K562 (cell line): ENCODE data around the gene DKKL1. TPM values are rescaled to one million over a fixed set of nuclear protein-coding genes. Genes with fewer than 3 reads are reported as not detected.

Experiments
- ATAC-seq: fragments of 200-7000 bp; cut with Tn5 transposase; 3 replicates; pipeline ENCODE4 v1.9.1; 2020; ENCODE audit warnings: moderate library complexity
- BruUV-seq: library from RNA; stranded (reverse); fragments of 400-500 nt; replicated peaks from 2 replicates; lab custom pipeline; 2021; lab: Mats Ljungman, UMichigan
- CTCF ChIA-PET: fragments of 300-600 bp; formaldehyde crosslinking; extraction: SDS; loops from one replicate; lab custom pipeline; 2021; ENCODE audit warnings: low intra/inter-chr PET ratio; lab: Yijun Ruan, JAX
- POLR2A ChIA-PET: fragments of 300-600, 350-650 bp; sonication (Branson Sonifier 250); formaldehyde crosslinking; extraction: SDS; loops from one replicate; lab custom pipeline; 2021; ENCODE audit warnings: antibody characterized with exemption, inconsistent platforms; lab: Yijun Ruan, JAX
- DNase-seq, 4 experiments: peaks; one replicate each; pipeline versions ENCODE4 v3.0.0 to v3.0.0-alpha.2; 2011 to 2018; ENCODE audit warnings: low spot score in 3 of 4, mixed read lengths in 3 of 4; ENCODE audit errors: extremely low read depth in 1 of 4
- FAIRE-seq: peaks from 2 replicates; lab custom pipeline; 2011; peaks lifted over from hg19 to GRCh38; lab: Jason Lieb, UNC
- H2AFZ ChIP-seq: 2 replicates; pipeline ENCODE4 v1.6.0; 2011; ENCODE audit warnings: low read depth, low read length, control low read depth, inconsistent platforms
- H3K27ac ChIP-seq: fragments of 200-600 bp; 3 replicates; pipeline ENCODE4 v1.8.0; 2011; ENCODE audit warnings: low read depth, mild to moderate bottlenecking, control low read depth, inconsistent platforms, low read length, moderate library complexity, mixed read lengths; ENCODE audit errors: extremely low read depth
- H3K27me3 ChIP-seq, 2 experiments: fragments of 300-600 bp in 1 of 2; 2 replicates in 1 of 2; 3 replicates in 1 of 2; pipeline versions ENCODE4 v1.6.0 to v1.8.0; 2011; ENCODE audit warnings: inconsistent platforms in 2 of 2, low read length in 2 of 2, mild to moderate bottlenecking in 1 of 2, mixed read lengths in 1 of 2, moderate library complexity in 1 of 2; ENCODE audit not compliant: control insufficient read depth in 2 of 2, insufficient read depth in 2 of 2
- H3K36me3 ChIP-seq: fragments of 300-600 bp; 3 replicates; pipeline ENCODE4 v1.8.0; 2011; ENCODE audit warnings: mild to moderate bottlenecking, low read length, inconsistent platforms; ENCODE audit not compliant: control insufficient read depth, insufficient read depth
- H3K4me1 ChIP-seq, 2 experiments: fragments of 200-600 bp in 1 of 2; replicated peaks in 1 of 2; 2 replicates in 1 of 2; 3 replicates in 1 of 2; pipeline versions ENCODE4 v1.5.1 to v1.8.0; 2011; ENCODE audit warnings: inconsistent platforms in 2 of 2, low read length in 2 of 2, mild to moderate bottlenecking in 1 of 2, mixed read lengths in 1 of 2, moderate library complexity in 1 of 2; ENCODE audit not compliant: control insufficient read depth in 2 of 2, insufficient read depth in 2 of 2
- H3K4me2 ChIP-seq: 2 replicates; pipeline ENCODE4 v1.6.1; 2011; ENCODE audit warnings: low read length, control low read depth, inconsistent platforms, mixed read lengths; ENCODE audit not compliant: insufficient read depth
- H3K4me3 ChIP-seq: fragments of 200-600 bp; sonication (generic), shearing (Covaris generic); 2 replicates; pipeline ENCODE4 v1.5.1; 2016; ENCODE audit warnings: control low read depth, inconsistent platforms
- H3K79me2 ChIP-seq: fragments of 200-600 bp; 3 replicates; pipeline ENCODE4 v1.8.0; 2011; ENCODE audit warnings: low read length, inconsistent platforms; ENCODE audit not compliant: control insufficient read depth, insufficient read depth
- H3K9ac ChIP-seq, 2 experiments: 2 replicates each; pipeline versions ENCODE4 v1.6.0 to v1.6.1; 2011; ENCODE audit warnings: low read depth in 2 of 2, low read length in 2 of 2, control low read depth in 1 of 2, inconsistent platforms in 1 of 2, mild to moderate bottlenecking in 1 of 2, mixed read lengths in 1 of 2; ENCODE audit not compliant: insufficient read depth in 1 of 2
- H3K9me1 ChIP-seq: one replicate; pipeline ENCODE4 v1.6.0; 2011; ENCODE audit warnings: inconsistent platforms, mild to moderate bottlenecking, low read length, moderate library complexity; ENCODE audit not compliant: control insufficient read depth, insufficient read depth
- H3K9me3 ChIP-seq: replicated peaks from 2 replicates; pipeline ENCODE4 v1.5.1; 2011; ENCODE audit warnings: low read depth, low read length, inconsistent platforms; ENCODE audit not compliant: control insufficient read depth, insufficient read depth
- H4K20me1 ChIP-seq: replicated peaks from 2 replicates; pipeline ENCODE4 v1.6.1; 2011; ENCODE audit warnings: low read length, inconsistent platforms, mixed read lengths; ENCODE audit not compliant: control insufficient read depth, insufficient read depth
- ELF1 ChIP-seq: fragments of 200-800 bp; sonication (Bioruptor generic); IDR thresholded peaks from 2 replicates; pipeline ENCODE4 v1.6.1; 2016; ENCODE audit warnings: missing genetic modification characterization, missing compliant biosample characterization
- HDAC8 ChIP-seq: fragments of 450-650 bp; IDR thresholded peaks from 2 replicates; pipeline ENCODE4 v1.6.1; 2016; ENCODE audit warnings: mild to moderate bottlenecking, missing genetic modification characterization, moderate library complexity, missing compliant biosample characterization
- L3MBTL2 ChIP-seq: fragments of 450-650 bp; IDR thresholded peaks from 2 replicates; pipeline ENCODE4 v1.6.1; 2016; ENCODE audit warnings: mild to moderate bottlenecking, moderate library complexity
- PRDM10 ChIP-seq: fragments of 450-650 bp; IDR thresholded peaks from 2 replicates; pipeline ENCODE4 v1.6.1; 2018; ENCODE audit not compliant: partially characterized antibody
- RBM25 ChIP-seq: fragments of 200-400 bp; formaldehyde crosslinking; IDR thresholded peaks from 2 replicates; pipeline ENCODE4 v1.6.1; 2018; ENCODE audit warnings: low read length, low read depth, moderate library complexity; ENCODE audit not compliant: severe bottlenecking
- ZFP36 ChIP-seq: fragments of 150-350 bp; IDR thresholded peaks from 2 replicates; pipeline ENCODE4 v1.6.1; 2018; ENCODE audit warnings: low read length, low read depth; ENCODE audit not compliant: partially characterized antibody
- WGBS: fragments of 100-300 bp; shearing (Covaris generic); methylation state at CpG from one replicate; pipeline ENCODE4 v1.1.6; 2016; ENCODE audit warnings: low coverage, mixed read lengths; ENCODE audit not compliant: insufficient coverage; ENCODE audit errors: missing lambda C conversion rate; 5-methylcytosine and 5-hydroxymethylcytosine counted together
- in situ Hi-C: fragments of 300-500 bp; cut with MboI; formaldehyde crosslinking; loops from 4 replicates; pipeline ENCODE4 v1.15.0; 2018; ENCODE audit warnings: inconsistent platforms, mixed read lengths
- intact Hi-C: fragments of 100-400 bp; cut with micrococcal nuclease; formaldehyde crosslinking; loops from 2 replicates; pipeline ENCODE4 v1.14.2; 2022
- polyA plus RNA-seq, 8 experiments: library from polyadenylated mRNA; depleted of rRNA in 4 of 8; stranded (reverse) in 5 of 8; unstranded in 3 of 8; fragments of >200 nt; fragmentation: Nextera tagmentation in 2 of 8; fragmentation: Illumina TruSeq in 1 of 8; extraction: Ambion mirVana in 2 of 8; extraction: Trizol in 1 of 8; gene quantifications; 2 replicates each; pipeline versions ENCODE4 v1.2.1 to v1.2.3, GENCODE V29; 2011 to 2014; ENCODE audit warnings: inconsistent platforms in 1 of 8, missing spikeins in 1 of 8
- total RNA-seq, 7 experiments: library from RNA; depleted of rRNA in 6 of 7; stranded (reverse); fragments of >200 nt in 6 of 7; fragmentation: Illumina TruSeq in 2 of 7; extraction: Trizol in 2 of 7; gene quantifications; 2 replicates each; pipeline versions ENCODE4 v1.2.1 to v1.2.3, GENCODE V29; 2011 to 2021; ENCODE audit warnings: low replicate concordance in 1 of 7

Gene DKKL1
- total and polyA plus RNA-seq, 9 of the 15 experiments (the other 6 are each of a cell fraction or from before 2014, with no cell fraction given): 0.15 to 1.7 (median 0.52) TPM

DNA sequence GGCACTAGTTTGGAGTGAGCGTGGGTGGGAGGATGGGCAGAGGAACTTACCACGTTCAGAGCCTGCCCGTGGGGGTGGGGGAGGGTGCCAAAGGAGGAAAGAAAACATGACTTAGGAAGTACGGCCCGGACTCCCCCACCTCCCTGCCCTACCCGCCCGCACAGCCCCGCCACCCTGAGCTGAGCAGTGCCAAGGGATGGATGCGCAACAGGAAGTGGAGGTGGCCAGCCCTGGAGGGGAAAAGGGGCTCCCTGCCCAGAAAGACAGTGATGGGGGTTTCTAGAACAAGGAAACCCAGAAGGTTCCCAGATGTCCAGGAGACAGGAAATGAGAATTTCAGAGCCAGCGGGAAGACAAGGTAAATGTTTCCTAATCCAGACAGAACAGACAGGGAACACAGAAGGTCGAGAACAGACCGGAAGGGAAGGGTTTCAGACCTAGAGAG, 7.7 kb upstream of the DKKL1 start:
- H3K4me1 ChIP-seq: peaks cover 5 to 21% of the 10 kb centered on the region in 2 experiments; a peak in 4 of 5 replicates
- no peak overlapping the region for H2AFZ ChIP-seq
- no peak overlapping the region for H3K4me3 ChIP-seq
- no peak overlapping the region for H3K4me2 ChIP-seq
- DNase-seq (no peak), ATAC-seq (no peak), FAIRE-seq (no peak)
- no peaks in the 10 kb centered on the region for H3K9me3 ChIP-seq
- H4K20me1 ChIP-seq: no peaks in the 10 kb centered on the region
- no peaks in the 10 kb centered on the region for H3K27me3 ChIP-seq
- peaks cover 26% of the 10 kb centered on the region; the same call in 1 of the 3 replicates for H3K36me3 ChIP-seq
- peak overlapping the region; percentile 22 to 58; a peak in 2 of 4 replicates for H3K9ac ChIP-seq
- ChIA-PET POLR2A (no interaction called here), CTCF (no interaction called here)
- BruUV-seq: no TSS peak
- H3K79me2 ChIP-seq: no peaks in the 10 kb centered on the region
- no peaks in the 10 kb centered on the region for H3K9me1 ChIP-seq
- intact Hi-C loops (no loop called here), in situ Hi-C loops (no loop called here)
- 83% methylated on average over 8 of the region's 12 CpGs for WGBS
- H3K27ac ChIP-seq: no peak overlapping the region
- TF ChIP-seq RBM25 (no peak), ELF1 (0 out of 2 replicates have a peak, but pooled peaks have one; percentile 16), L3MBTL2 (no peak), HDAC8 (tag) (no peak), PRDM10 (no peak), ZFP36 (no peak)
